Ovary (tissue), 9 donors: ENCODE measurements around the gene SELENOM. TPM values are rescaled to one million over a fixed set of nuclear protein-coding genes. Genes with fewer than 3 reads are reported as not detected.

Experiments used
- DNase-seq, 5 donors: peaks; one replicate each; pipeline ENCODE4 v3.0.0-alpha.2; 2019 to 2020
- H3K27ac ChIP-seq, 2 donors: fragments of 200-600 bp; one replicate each; pipeline versions ENCODE4 v1.5.1 to v1.8.0; 2019 to 2022
- H3K27me3 ChIP-seq: fragments of 200-600 bp; one replicate; pipeline ENCODE4 v1.8.0; 2022
- H3K36me3 ChIP-seq: fragments of 200-600 bp; sonication (generic); one replicate; pipeline ENCODE4 v1.5.1; 2019
- H3K4me1 ChIP-seq: one replicate; pipeline ENCODE4 v1.8.1; 2013; ENCODE audit warnings: mild to moderate bottlenecking, moderate library complexity; ENCODE audit not compliant: insufficient read depth
- H3K4me3 ChIP-seq: fragments of 200-600 bp; sonication (generic); one replicate; pipeline ENCODE4 v1.5.1; 2017
- H3K9me3 ChIP-seq, 2 donors: fragments of 200-600 bp in 1 of 2; sonication (generic) in 1 of 2; one replicate each; pipeline versions ENCODE4 v1.5.1 to v1.8.1; 2013 to 2019; ENCODE audit warnings: mild to moderate bottlenecking in 1 of 2, moderate library complexity in 1 of 2
- EP300 ChIP-seq: sonication (generic); formaldehyde crosslinking; IDR thresholded peaks from one replicate; pipeline ENCODE4 v1.6.1; 2017; ENCODE audit warnings: antibody characterized with exemption
- POLR2A ChIP-seq: fragments of 450-650 bp; IDR thresholded peaks from one replicate; pipeline ENCODE4 v1.6.1; 2017; ENCODE audit warnings: antibody characterized with exemption, mild to moderate bottlenecking, moderate library complexity
- WGBS, 3 donors: extraction: QIAGEN DNeasy Blood & Tissue Kit in 1 of 3; methylation state at CpG; one replicate each; pipeline versions ENCODE4 v1.1.5 to v1.1.7; 2013 to 2017; 5-methylcytosine and 5-hydroxymethylcytosine counted together
- intact Hi-C, 4 donors: fragments of 100-400 bp; cut with DNase I; formaldehyde crosslinking; loops; one replicate each; pipeline versions ENCODE4 v1.11.0 to v1.15.1; 2022 to 2023
- polyA plus RNA-seq, 2 donors: library from polyadenylated mRNA; stranded (reverse); fragments of 200-250 nt in 1 of 2; fragments of 350-450 nt in 1 of 2; fragmentation: Illumina TruSeq in 1 of 2; extraction: RNeasy Lipid Tissue Mini Kit (QIAGEN cat#74804) in 1 of 2; gene quantifications; one replicate each; pipeline ENCODE4 v1.2.3, GENCODE V29; 2013 to 2014
- total RNA-seq, 7 donors: library from RNA; depleted of rRNA in 2 of 7; stranded (reverse); fragments of >200 nt in 2 of 7; fragmentation: NEBNext Ultra II Directional in 3 of 7; extraction: Animal tissue kit (Norgen Biotek cat#: 25700) in 3 of 7; gene quantifications; one replicate each; pipeline versions ENCODE4 v1.1.0 to v1.2.4, GENCODE V29; 2016 to 2023
- TF ChIP-seq, protein P1 (sequence below), 3 donors: fragments of 450-650 bp in 2 of 3; fragments of 200-600 bp in 1 of 3; IDR thresholded peaks; one replicate each; pipeline versions ENCODE4 v1.5.1 to v1.8.0; 2016 to 2022; ENCODE audit warnings: antibody characterized with exemption in 3 of 3, mild to moderate bottlenecking in 1 of 3
- donor health status: DM: no; HTN: no; CAD: no; lungs with moderate emphysema.
- donor health status: DM: no; HTN: no; CAD: no.
- donor health status: Bipolar disorder and iron deficiency.
- donor health status: DM: yes; HTN: yes; CAD: no.
- donor health status: DM: no; HTN: no; CAD: no.
- donor health status: DM: yes; HTN: yes; CAD: no.

Gene SELENOM
- total and polyA plus RNA-seq, 9 donors = 25.7 to 678 (median 306) TPM

DNA sequence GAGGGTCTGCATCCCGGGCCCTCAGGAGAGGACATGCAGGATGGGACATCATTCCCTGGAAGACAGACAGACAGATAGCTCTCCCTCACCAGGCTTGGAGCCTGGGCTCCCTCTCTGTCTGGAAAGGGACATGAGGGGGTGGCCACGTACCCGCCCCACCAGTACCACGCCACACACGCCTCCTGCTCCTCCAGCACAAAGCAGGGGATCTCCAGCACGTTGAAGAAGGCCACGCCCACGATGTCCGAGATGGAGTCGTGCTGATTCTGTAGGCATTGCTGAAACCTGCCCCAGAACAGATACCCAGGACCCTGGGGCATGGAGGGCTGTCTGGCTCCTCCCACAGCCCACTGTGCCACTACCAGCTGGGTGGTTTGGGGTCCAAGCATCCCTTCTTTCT lies 30.8 kb upstream of the SELENOM start:
- DNase-seq = no peak
- intact Hi-C loops = no loop called here
- Histone ChIP-seq H3K27me3 (no peaks in the 10 kb centered on the region), H3K9me3 (no peaks in the 10 kb centered on the region), H3K27ac (no peak overlapping the region), H3K4me3 (no peak overlapping the region), H3K4me1 (no peaks in the 10 kb centered on the region), H3K36me3 (no peaks in the 10 kb centered on the region)
- 61 to 70% (median 64%) methylated on average over 10 of the region's 10 CpGs for WGBS, 3 donors
- TF ChIP-seq POLR2A (no peak), EP300 (no peak)
- TF ChIP-seq, protein P1, sequence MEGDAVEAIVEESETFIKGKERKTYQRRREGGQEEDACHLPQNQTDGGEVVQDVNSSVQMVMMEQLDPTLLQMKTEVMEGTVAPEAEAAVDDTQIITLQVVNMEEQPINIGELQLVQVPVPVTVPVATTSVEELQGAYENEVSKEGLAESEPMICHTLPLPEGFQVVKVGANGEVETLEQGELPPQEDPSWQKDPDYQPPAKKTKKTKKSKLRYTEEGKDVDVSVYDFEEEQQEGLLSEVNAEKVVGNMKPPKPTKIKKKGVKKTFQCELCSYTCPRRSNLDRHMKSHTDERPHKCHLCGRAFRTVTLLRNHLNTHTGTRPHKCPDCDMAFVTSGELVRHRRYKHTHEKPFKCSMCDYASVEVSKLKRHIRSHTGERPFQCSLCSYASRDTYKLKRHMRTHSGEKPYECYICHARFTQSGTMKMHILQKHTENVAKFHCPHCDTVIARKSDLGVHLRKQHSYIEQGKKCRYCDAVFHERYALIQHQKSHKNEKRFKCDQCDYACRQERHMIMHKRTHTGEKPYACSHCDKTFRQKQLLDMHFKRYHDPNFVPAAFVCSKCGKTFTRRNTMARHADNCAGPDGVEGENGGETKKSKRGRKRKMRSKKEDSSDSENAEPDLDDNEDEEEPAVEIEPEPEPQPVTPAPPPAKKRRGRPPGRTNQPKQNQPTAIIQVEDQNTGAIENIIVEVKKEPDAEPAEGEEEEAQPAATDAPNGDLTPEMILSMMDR (IDR thresholded peaks at IDR 0.05) = no peak

GRCh38 chr22:31137721-31138120 lies 30.4 kb upstream of the SELENOM start:
- H3K36me3 ChIP-seq = no peaks in the 10 kb centered on the region
- H3K27ac ChIP-seq = no peak overlapping the region
- WGBS, 3 donors = 72 to 82% (median 75%) methylated on average over 10 of the region's 10 CpGs
- TF ChIP-seq POLR2A (no peak), EP300 (no peak)
- TF ChIP-seq, protein P1 (IDR thresholded peaks at IDR 0.05) = no peak
- intact Hi-C loops = no loop called here
- H3K27me3 ChIP-seq = no peaks in the 10 kb centered on the region
- DNase-seq = no peak
- no peaks in the 10 kb centered on the region for H3K4me1 ChIP-seq
- H3K9me3 ChIP-seq = no peaks in the 10 kb centered on the region
- no peak overlapping the region for H3K4me3 ChIP-seq

- Histone ChIP-seq H3K36me3 (no peaks in the 10 kb centered on the region), H3K9me3 (no peaks in the 10 kb centered on the region), H3K4me1 (no peaks in the 10 kb centered on the region), H3K4me3 (no peak overlapping the region), H3K27ac (no peak overlapping the region), H3K27me3 (no peaks in the 10 kb centered on the region)
- TF ChIP-seq EP300 (no peak), POLR2A (no peak)
- TF ChIP-seq, protein P1 (IDR thresholded peaks at IDR 0.05) = no peak
- WGBS, 3 donors = 84 to 91% (median 88%) methylated on average over 16 of the region's 16 CpGs
- no peak for DNase-seq
- intact Hi-C loops = no loop called here
Measured at GRCh38 chr22:31136711-31137110, 29.3 kb upstream of the SELENOM start.

- Histone ChIP-seq H3K4me3 (no peak overlapping the region), H3K27me3 (no peaks in the 10 kb centered on the region), H3K9me3 (no peaks in the 10 kb centered on the region), H3K36me3 (no peaks in the 10 kb centered on the region), H3K4me1 (no peaks in the 10 kb centered on the region), H3K27ac (no peak overlapping the region)
- WGBS, 3 donors = 83 to 86% (median 85%) methylated on average over 9 of the region's 9 CpGs
- TF ChIP-seq POLR2A (no peak), EP300 (no peak)
- TF ChIP-seq, protein P1 (IDR thresholded peaks at IDR 0.05) = no peak
- no peak for DNase-seq
- intact Hi-C loops = no loop called here
Measured at GRCh38 chr22:31136155-31136554, 28.8 kb upstream of the SELENOM start.
